Liver (tissue), 9 donors: Measurements from ENCODE around the gene NLGN1. TPM values are rescaled to one million over a fixed set of nuclear protein-coding genes. Genes with fewer than 3 reads are reported as not detected.

ENCODE experiments used
- DNase-seq: peaks from one replicate; pipeline ENCODE4 v3.0.0-alpha.2; 2017; ENCODE audit warnings: low spot score
- H3K27ac ChIP-seq, 2 donors: one replicate each; pipeline ENCODE4 v1.7.0; 2013; ENCODE audit warnings: inconsistent platforms in 2 of 2, low read length in 2 of 2, control low read depth in 1 of 2, low read depth in 1 of 2, mild to moderate bottlenecking in 1 of 2
- H3K27me3 ChIP-seq, 4 donors: one replicate each; pipeline versions ENCODE4 v1.6.1 to v1.7.0; 2013; ENCODE audit warnings: low read length in 3 of 4, inconsistent platforms in 1 of 4, mild to moderate bottlenecking in 1 of 4, moderate library complexity in 1 of 4; ENCODE audit not compliant: control insufficient read depth in 4 of 4, insufficient read depth in 4 of 4
- H3K36me3 ChIP-seq, 4 donors: one replicate each; pipeline versions ENCODE4 v1.6.1 to v1.7.0; 2013; ENCODE audit warnings: low read length in 3 of 4, mild to moderate bottlenecking in 3 of 4, low read depth in 1 of 4, moderate library complexity in 1 of 4; ENCODE audit not compliant: control insufficient read depth in 4 of 4, insufficient read depth in 3 of 4
- H3K4me1 ChIP-seq, 4 donors: one replicate each; pipeline versions ENCODE4 v1.6.1 to v1.7.0; 2013; ENCODE audit warnings: low read length in 3 of 4, mild to moderate bottlenecking in 3 of 4, moderate library complexity in 1 of 4; ENCODE audit not compliant: control insufficient read depth in 4 of 4, insufficient read depth in 4 of 4
- H3K4me3 ChIP-seq, 3 donors: one replicate each; pipeline versions ENCODE4 v1.6.1 to v1.7.0; 2013; ENCODE audit warnings: low read length in 3 of 3, control low read depth in 1 of 3, low read depth in 1 of 3, mild to moderate bottlenecking in 1 of 3
- H3K9ac ChIP-seq, 2 donors: one replicate each; pipeline ENCODE4 v1.7.0; 2013; ENCODE audit warnings: low read length in 2 of 2, mild to moderate bottlenecking in 2 of 2, moderate library complexity in 2 of 2, control low read depth in 1 of 2, low read depth in 1 of 2
- H3K9me3 ChIP-seq, 4 donors: one replicate each; pipeline versions ENCODE4 v1.6.1 to v1.7.0; 2013; ENCODE audit warnings: low read length in 3 of 4; ENCODE audit not compliant: control insufficient read depth in 4 of 4
- CTCF ChIP-seq: fragments of 150-350 bp; IDR thresholded peaks from 2 replicates; pipeline ENCODE4 v1.5.1; 2017; ENCODE audit warnings: improper control_type of control experiment, low read depth, low read length; ENCODE audit not compliant: missing input control
- EGR1 ChIP-seq, 2 donors: IDR thresholded peaks; 2 replicates each; pipeline ENCODE4 v1.6.1; 2016 to 2018; ENCODE audit warnings: antibody characterized with exemption in 2 of 2, low read depth in 2 of 2
- FOXA1 ChIP-seq: IDR thresholded peaks from 2 replicates; pipeline ENCODE4 v1.6.1; 2016; ENCODE audit warnings: antibody characterized with exemption
- FOXA2 ChIP-seq: IDR thresholded peaks from 2 replicates; pipeline ENCODE4 v1.6.1; 2016; ENCODE audit warnings: antibody characterized with exemption
- HNF4A ChIP-seq, 2 donors: conservative IDR thresholded peaks; 2 replicates each; pipeline ENCODE4 v1.6.1; 2016; ENCODE audit warnings: antibody characterized with exemption in 2 of 2, mild to moderate bottlenecking in 2 of 2
- HNF4G ChIP-seq: IDR thresholded peaks from 2 replicates; pipeline ENCODE4 v1.6.1; 2016; ENCODE audit warnings: antibody characterized with exemption
- JUND ChIP-seq, 2 donors: IDR thresholded peaks; 2 replicates each; pipeline ENCODE4 v1.6.1; 2016; ENCODE audit warnings: antibody characterized with exemption in 2 of 2
- NR2F2 ChIP-seq: IDR thresholded peaks from 2 replicates; pipeline ENCODE4 v1.6.1; 2016; ENCODE audit warnings: antibody characterized with exemption
- RAD21 ChIP-seq, 2 donors: IDR thresholded peaks; 2 replicates each; pipeline ENCODE4 v1.6.1; 2016; ENCODE audit warnings: antibody characterized with exemption in 2 of 2, mild to moderate bottlenecking in 2 of 2
- REST ChIP-seq: IDR thresholded peaks from 2 replicates; pipeline ENCODE4 v1.6.1; 2016; ENCODE audit warnings: antibody characterized with exemption, mild to moderate bottlenecking
- RXRA ChIP-seq, 2 donors: IDR thresholded peaks; 2 replicates each; pipeline ENCODE4 v1.6.1; 2017 to 2018; ENCODE audit warnings: antibody characterized with exemption in 2 of 2, mild to moderate bottlenecking in 1 of 2
- SP1 ChIP-seq: IDR thresholded peaks from 2 replicates; pipeline ENCODE4 v1.6.1; 2018; ENCODE audit warnings: antibody characterized with exemption, mild to moderate bottlenecking
- TAF1 ChIP-seq: conservative IDR thresholded peaks from 2 replicates; pipeline ENCODE4 v1.6.1; 2016; ENCODE audit warnings: antibody characterized with exemption, mild to moderate bottlenecking
- YY1 ChIP-seq: IDR thresholded peaks from 2 replicates; pipeline ENCODE4 v1.6.1; 2016; ENCODE audit warnings: antibody characterized with exemption, mild to moderate bottlenecking
- ZBTB33 ChIP-seq: IDR thresholded peaks from 2 replicates; pipeline ENCODE4 v1.6.1; 2016; ENCODE audit warnings: antibody characterized with exemption
- polyA plus RNA-seq, 2 donors: library from polyadenylated mRNA; stranded (reverse) in 1 of 2; unstranded in 1 of 2; fragments of 200-250 nt in 1 of 2; fragments of >200 nt in 1 of 2; fragmentation: Nextera tagmentation in 1 of 2; extraction: Ambion mirVana in 1 of 2; gene quantifications; one replicate each; pipeline versions ENCODE4 v1.2.1 to v1.2.3, GENCODE V29; 2013 to 2015
- total RNA-seq, 2 donors: library from RNA; depleted of rRNA; stranded (reverse); fragments of >200 nt; gene quantifications; one replicate each; pipeline ENCODE4 v1.2.3, GENCODE V29; 2014
- donor health status: healthy.
- donor health status: healthy.
- donor health status: healthy.
- donor health status: healthy.
- donor health status: healthy.

NLGN1 gene
- total and polyA plus RNA-seq, 4 donors: 0.02 to 0.67 (median 0.37) TPM; not detected in 1

- no peak for DNase-seq
- no peaks in the 10 kb centered on the region for H3K4me1 ChIP-seq
These were observed 750.3 kb downstream of the NLGN1 start for GRCh38 chr3:174147798-174148197.

More at GRCh38 chr3:174147798-174148197, 750.3 kb downstream of the NLGN1 start:
- H3K27me3 ChIP-seq: no peaks in the 10 kb centered on the region
- H3K9ac ChIP-seq: no peak overlapping the region
- TF ChIP-seq TAF1 (no peak), NR2F2 (no peak), EGR1 (IDR thresholded peaks at IDR 0.05; ENCODE audit: low read depth in 2 of 2) (no peak), FOXA1 (no peak), RAD21 (IDR thresholded peaks at IDR 0.05) (no peak), FOXA2 (no peak), ZBTB33 (no peak), YY1 (no peak), JUND (IDR thresholded peaks at IDR 0.05) (no peak), SP1 (no peak), HNF4A (conservative IDR thresholded peaks at IDR 0.05) (no peak), REST (no peak), CTCF (no peak), RXRA (IDR thresholded peaks at IDR 0.05) (no peak), HNF4G (no peak)
- H3K27ac ChIP-seq: no peak overlapping the region
- no peak overlapping the region for H3K4me3 ChIP-seq
- no peaks in the 10 kb centered on the region for H3K36me3 ChIP-seq
- peaks cover 0 to 4% (median 0%) of the 10 kb centered on the region in 4 donors for H3K9me3 ChIP-seq
